ENCODE measurements around the gene AGAP2. TPM values are rescaled to one million over a fixed set of nuclear protein-coding genes. Genes with fewer than 3 reads are reported as not detected.
"Not testable (repeated sequence)": the region's sequence is repeated elsewhere in the genome, so short reads cannot be mapped to it uniquely, and the experiment has no call there.

Gene AGAP2
- total RNA-seq, 1 donor from 2014 or later: 1.5 TPM

DNA sequence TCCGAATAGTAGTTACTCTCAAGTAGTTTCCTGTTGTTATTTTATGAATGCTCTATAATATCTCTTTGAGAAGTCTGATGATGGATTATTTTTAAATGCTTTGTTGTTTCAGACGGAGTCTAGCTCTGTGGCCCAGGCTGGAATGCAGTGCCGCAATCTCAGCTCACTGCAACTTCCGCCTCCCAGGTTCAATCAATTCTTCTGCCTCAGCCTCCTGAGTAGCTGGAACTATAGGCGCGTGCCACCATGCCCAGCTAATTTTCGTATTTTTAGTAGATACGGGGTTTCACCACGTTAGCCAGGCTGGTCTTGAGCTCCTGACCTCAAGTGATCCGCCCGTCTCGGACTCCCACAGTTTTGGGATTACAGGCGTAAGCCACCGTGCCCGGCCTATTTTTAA lies 46.0 kb downstream of the AGAP2 start:
- no peaks in the 10 kb centered on the region for H3K9me3 ChIP-seq
- intact Hi-C loops (cut with DNase I): no loop called here
- no peak overlapping the region for H3K27ac ChIP-seq
- no peaks in the 10 kb centered on the region for H3K27me3 ChIP-seq
- H3K36me3 ChIP-seq: peaks cover 0 to 19% of the 10 kb centered on the region in 2 donors
- DNase-seq (ENCODE audit: extremely low spot score in 2 of 2): no peak
- TF ChIP-seq POLR2AphosphoS5 (IDR thresholded peaks at IDR 0.05; ENCODE audit: insufficient read depth in 1 of 2, low read depth in 1 of 2) (no peak), CTCF (IDR thresholded peaks at IDR 0.05) (no peak)
- no peak overlapping the region for H3K4me3 ChIP-seq
- peaks cover 18% of the 10 kb centered on the region for H3K4me1 ChIP-seq

- no peaks in the 10 kb centered on the region for H3K36me3 ChIP-seq
- H3K9me3 ChIP-seq: no peaks in the 10 kb centered on the region
- no peak overlapping the region for H3K27ac ChIP-seq
- H3K4me1 ChIP-seq: no peaks in the 10 kb centered on the region
- intact Hi-C loops (cut with DNase I): no loop called here
- no peak for DNase-seq (ENCODE audit: extremely low spot score in 2 of 2)
- H3K27me3 ChIP-seq: no peaks in the 10 kb centered on the region
- no peak overlapping the region for H3K4me3 ChIP-seq
- TF ChIP-seq POLR2AphosphoS5 (IDR thresholded peaks at IDR 0.05; ENCODE audit: insufficient read depth in 1 of 2, low read depth in 1 of 2) (no peak), CTCF (IDR thresholded peaks at IDR 0.05) (no peak), POLR2A (IDR thresholded peaks at IDR 0.05) (no peak)
Measured at GRCh38 chr12:57688931-57689330, 49.6 kb downstream of the AGAP2 start.

DNA sequence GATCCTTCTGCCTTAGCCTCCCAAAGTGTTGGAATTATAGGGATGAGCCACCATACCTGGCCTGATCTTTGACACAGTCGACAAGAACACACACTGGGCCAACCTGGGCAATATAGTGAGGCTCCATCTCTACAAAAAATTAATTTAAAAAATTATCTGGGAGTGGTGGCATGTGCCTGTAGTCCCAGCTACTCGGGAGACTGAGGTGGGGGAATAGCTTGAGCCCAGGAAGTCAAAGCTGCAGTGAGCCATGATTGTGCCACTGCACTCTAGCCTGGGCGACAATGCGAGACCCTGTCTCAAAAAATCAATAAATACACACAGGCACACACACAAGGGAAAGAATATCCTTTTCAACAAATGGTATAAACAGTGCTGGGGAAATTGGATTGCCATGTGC lies 50.7 kb downstream of the AGAP2 start:
- no peak for DNase-seq (ENCODE audit: extremely low spot score in 2 of 2)
- no peaks in the 10 kb centered on the region for H3K36me3 ChIP-seq
- no peak for TF ChIP-seq POLR2A (IDR thresholded peaks at IDR 0.05)
- TF ChIP-seq CTCF (IDR thresholded peaks at IDR 0.05): no peak
- no peak for TF ChIP-seq POLR2AphosphoS5 (IDR thresholded peaks at IDR 0.05; ENCODE audit: insufficient read depth in 1 of 2, low read depth in 1 of 2)
- no peak overlapping the region for H3K4me3 ChIP-seq
- no peak overlapping the region for H3K27ac ChIP-seq
- H3K9me3 ChIP-seq: no peaks in the 10 kb centered on the region
- intact Hi-C loops (cut with DNase I): no loop called here
- H3K27me3 ChIP-seq: no peaks in the 10 kb centered on the region
- no peaks in the 10 kb centered on the region for H3K4me1 ChIP-seq

DNA sequence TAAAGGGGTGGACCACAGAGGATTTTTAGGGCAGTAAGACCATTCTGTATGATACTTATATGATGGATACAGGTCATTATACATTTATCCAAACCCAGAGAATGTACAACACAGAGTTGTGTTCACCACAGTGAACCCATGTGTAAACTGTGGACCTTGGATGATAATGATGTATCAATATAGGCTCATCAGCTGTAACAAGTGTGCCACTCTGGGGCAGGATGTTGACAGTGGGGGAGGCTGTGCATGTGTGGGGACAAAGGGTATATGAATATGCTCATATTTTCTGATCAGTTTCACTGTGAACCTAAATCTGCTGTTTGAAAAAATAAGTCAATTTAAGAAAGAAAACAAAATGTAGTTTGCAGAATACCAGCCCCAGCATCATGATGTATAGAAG lies 58.8 kb downstream of the AGAP2 start:
- no peak for DNase-seq (ENCODE audit: extremely low spot score in 2 of 2)
- TF ChIP-seq CTCF (IDR thresholded peaks at IDR 0.05) (no peak), POLR2A (IDR thresholded peaks at IDR 0.05) (no peak), POLR2AphosphoS5 (IDR thresholded peaks at IDR 0.05; ENCODE audit: insufficient read depth in 1 of 2, low read depth in 1 of 2) (no peak)
- H3K4me3 ChIP-seq: no peak overlapping the region
- intact Hi-C loops (cut with DNase I): no loop called here
- H3K9me3 ChIP-seq: no peaks in the 10 kb centered on the region
- H3K4me1 ChIP-seq: no peaks in the 10 kb centered on the region
- no peak overlapping the region for H3K27ac ChIP-seq
- no peaks in the 10 kb centered on the region for H3K27me3 ChIP-seq
- H3K36me3 ChIP-seq: no peaks in the 10 kb centered on the region

DNA sequence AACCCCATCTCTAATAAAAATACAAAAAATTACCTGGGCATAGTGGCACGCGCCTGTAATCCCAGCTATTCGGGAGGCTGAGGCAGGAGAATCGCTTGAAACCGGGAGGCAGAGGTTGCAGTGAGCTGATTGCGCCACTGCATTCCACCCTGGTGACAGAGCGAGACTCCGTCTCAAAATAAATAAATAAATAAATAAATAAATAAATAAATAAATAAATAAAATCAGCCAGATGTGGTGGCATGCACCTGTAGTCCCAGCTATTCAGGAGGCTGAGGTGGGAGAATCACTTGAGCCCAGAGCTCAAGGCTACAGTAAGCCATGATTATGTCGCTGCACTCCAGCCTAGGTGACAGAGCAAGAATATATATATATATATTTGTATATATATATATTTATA lies 60.6 kb downstream of the AGAP2 start:
- DNase-seq (ENCODE audit: extremely low spot score in 2 of 2); intact Hi-C loops (cut with DNase I): not testable (repeated sequence)

GRCh38 chr12:57674691-57675090 lies 63.9 kb downstream of the AGAP2 start:
- Histone ChIP-seq H3K36me3 (no peaks in the 10 kb centered on the region), H3K27ac (no peak overlapping the region), H3K4me3 (no peak overlapping the region), H3K4me1 (no peaks in the 10 kb centered on the region), H3K27me3 (no peaks in the 10 kb centered on the region), H3K9me3 (no peaks in the 10 kb centered on the region)
- DNase-seq (ENCODE audit: extremely low spot score in 2 of 2): no peak
- TF ChIP-seq POLR2A (IDR thresholded peaks at IDR 0.05) (no peak), POLR2AphosphoS5 (IDR thresholded peaks at IDR 0.05; ENCODE audit: insufficient read depth in 1 of 2, low read depth in 1 of 2) (no peak), CTCF (IDR thresholded peaks at IDR 0.05) (no peak)
- intact Hi-C loops (cut with DNase I): no loop called here

More for the DNA sequence above, 60.6 kb downstream of the AGAP2 start:
- not testable (repeated sequence) for H3K9me3 ChIP-seq, H3K27me3 ChIP-seq, H3K4me1 ChIP-seq, H3K36me3 ChIP-seq, H3K27ac ChIP-seq, H3K4me3 ChIP-seq

All from vagina (tissue), 2 donors.